Effector CD4-positive, alpha-beta T cell (primary cell): ENCODE data around the gene CD63.

Experiments
- DNase-seq: peaks from one replicate; pipeline ENCODE4 v3.0.0-alpha.2; 2020

CD63 gene

GRCh38 chr12:55739025-55739378, 10.2 kb upstream of the CD63 start:
- DNase-seq, result no peak

GRCh38 chr12:55738123-55739024, 9.6 kb upstream of the CD63 start:
- peak; percentile 82 for DNase-seq

- DNase-seq, result no peak
Measured at GRCh38 chr12:55737581-55738122, 8.8 kb upstream of the CD63 start.

- no peak for DNase-seq
Measured at GRCh38 chr12:55736780-55737580, 8.2 kb upstream of the CD63 start.

- DNase-seq, result no peak
Measured at GRCh38 chr12:55736076-55736475, 7.3 kb upstream of the CD63 start.

GRCh38 chr12:55734595-55734994, 5.8 kb upstream of the CD63 start:
- no peak for DNase-seq

GRCh38 chr12:55733858-55734257, 5.0 kb upstream of the CD63 start:
- no peak for DNase-seq

- DNase-seq, result no peak
Measured at GRCh38 chr12:55733021-55733555, 4.3 kb upstream of the CD63 start.

- no peak for DNase-seq
Measured at GRCh38 chr12:55732288-55732687, 3.5 kb upstream of the CD63 start.

- no peak for DNase-seq
Measured at GRCh38 chr12:55729819-55730818, 1.3 kb upstream of the CD63 start.

- DNase-seq, result no peak
Measured at GRCh38 chr12:55728186-55728938, 447 bp downstream of the CD63 start.

GRCh38 chr12:55727643-55728185, 1.1 kb downstream of the CD63 start:
- no peak for DNase-seq

GRCh38 chr12:55726971-55727370, 1.8 kb downstream of the CD63 start:
- DNase-seq, result no peak

GRCh38 chr12:55725556-55725955, 3.3 kb downstream of the CD63 start:
- no peak for DNase-seq

- no peak for DNase-seq
Measured at GRCh38 chr12:55724940-55725309, 3.9 kb downstream of the CD63 start.

- peak; percentile 54 for DNase-seq
Measured at GRCh38 chr12:55724226-55724939, 4.4 kb downstream of the CD63 start.

GRCh38 chr12:55723516-55724225, 5.1 kb downstream of the CD63 start:
- DNase-seq, result no peak

- no peak for DNase-seq
Measured at GRCh38 chr12:55722948-55723347, 5.9 kb downstream of the CD63 start.

- DNase-seq, result no peak
Measured at GRCh38 chr12:55721601-55722213, 7.1 kb downstream of the CD63 start.
